GM12878 (cell line): Measurements from ENCODE around the gene NPW. TPM values are rescaled to one million over a fixed set of nuclear protein-coding genes. Genes with fewer than 3 reads are reported as not detected.

Source experiments
- ATAC-seq: fragments of 200-7000 bp; cut with Tn5 transposase; 3 replicates; pipeline ENCODE4 v1.9.1; 2020; ENCODE audit warnings: mild to moderate bottlenecking, moderate library complexity
- BruUV-seq: library from RNA; stranded (reverse); fragments of 400-500 nt; replicated peaks from 2 replicates; lab custom pipeline; 2021; lab: Mats Ljungman, UMichigan
- CTCF ChIA-PET: fragments of 300-600 bp; sonication (Branson Sonifier 250); formaldehyde crosslinking; extraction: SDS; loops from one replicate; lab custom pipeline; 2021; ENCODE audit warnings: inconsistent platforms; lab: Yijun Ruan, JAX
- POLR2A ChIA-PET: fragments of 350-600 bp; formaldehyde crosslinking; extraction: SDS; loops from one replicate; lab custom pipeline; 2021; ENCODE audit warnings: inconsistent platforms; lab: Charles Lee
- RAD21 ChIA-PET: fragments of 300-600 bp; sonication (Branson Sonifier 250); formaldehyde crosslinking; loops from one replicate; lab custom pipeline; 2023; ENCODE audit warnings: antibody characterized with exemption; ENCODE audit not compliant: unreplicated experiment; lab: Charles Lee
- SMC1A ChIA-PET: fragments of 300-600 bp; sonication (Branson Sonifier 250); formaldehyde crosslinking; loops from one replicate; lab custom pipeline; 2023; ENCODE audit not compliant: unreplicated experiment, uncharacterized antibody; lab: Charles Lee
- DNase-seq: peaks from one replicate; pipeline ENCODE4 v3.0.0-alpha.2; 2011; ENCODE audit warnings: low read depth, low spot score
- FAIRE-seq: peaks from 3 replicates; lab custom pipeline; 2011; peaks lifted over from hg19 to GRCh38; lab: Jason Lieb, UNC
- H2AFZ ChIP-seq: 2 replicates; pipeline ENCODE4 v1.6.0; 2011; ENCODE audit warnings: low read depth, low read length, control low read depth; ENCODE audit not compliant: control insufficient read depth
- H3K27ac ChIP-seq: 2 replicates; pipeline ENCODE4 v1.5.1; 2011; ENCODE audit warnings: control low read depth; ENCODE audit not compliant: control insufficient read depth, insufficient read depth
- H3K27me3 ChIP-seq, 2 experiments: replicated peaks in 1 of 2; 2 replicates each; pipeline versions ENCODE4 v1.6.0 to v1.6.1; 2011; ENCODE audit warnings: low read length in 1 of 2; ENCODE audit not compliant: control insufficient read depth in 2 of 2, insufficient read depth in 2 of 2
- H3K36me3 ChIP-seq, 2 experiments: 2 replicates each; pipeline ENCODE4 v1.5.1; 2011; ENCODE audit warnings: low read length in 1 of 2; ENCODE audit not compliant: control insufficient read depth in 2 of 2, insufficient read depth in 2 of 2
- H3K4me1 ChIP-seq: 2 replicates; pipeline ENCODE4 v1.6.1; 2011; ENCODE audit warnings: mild to moderate bottlenecking, low read length, moderate library complexity, mixed read lengths; ENCODE audit not compliant: control insufficient read depth, insufficient read depth
- H3K4me2 ChIP-seq: 2 replicates; pipeline ENCODE4 v1.6.0; 2011; ENCODE audit warnings: control low read depth; ENCODE audit not compliant: control insufficient read depth, insufficient read depth
- H3K4me3 ChIP-seq: fragments of 200-600 bp; sonication (generic); 2 replicates; pipeline ENCODE4 v1.5.1; 2016
- H3K79me2 ChIP-seq: 2 replicates; pipeline ENCODE4 v1.6.0; 2011; ENCODE audit warnings: low read length; ENCODE audit not compliant: control insufficient read depth, insufficient read depth
- H3K9ac ChIP-seq: 2 replicates; pipeline ENCODE4 v1.8.0; 2011; ENCODE audit warnings: low read length, control low read depth, mixed read lengths; ENCODE audit not compliant: control insufficient read depth, insufficient read depth
- H3K9me3 ChIP-seq: replicated peaks from 3 replicates; pipeline ENCODE4 v1.5.1; 2011; ENCODE audit warnings: mild to moderate bottlenecking, low read length; ENCODE audit not compliant: control insufficient read depth, insufficient read depth
- H4K20me1 ChIP-seq: 2 replicates; pipeline ENCODE4 v1.6.0; 2011; ENCODE audit not compliant: control insufficient read depth, insufficient read depth
- EGR1 ChIP-seq, 2 experiments: IDR thresholded peaks; 1 replicate in 1 of 2; 2 replicates in 1 of 2; pipeline ENCODE4 v1.6.1; 2011 to 2012; ENCODE audit warnings: low read depth in 2 of 2, low read length in 2 of 2, borderline replicate concordance in 1 of 2, mild to moderate bottlenecking in 1 of 2, moderate library complexity in 1 of 2
- IKZF2 ChIP-seq, 2 experiments: fragments of 450-650 bp; IDR thresholded peaks; 2 replicates each; pipeline ENCODE4 v1.6.1; 2017; ENCODE audit warnings: mild to moderate bottlenecking in 2 of 2, moderate library complexity in 2 of 2
- WGBS: methylation state at CpG from one replicate; pipeline ENCODE4 v1.1.6; 2016; ENCODE audit warnings: low lambda C conversion rate; ENCODE audit not compliant: insufficient replicate concordance, insufficient coverage; ENCODE audit errors: missing lambda C conversion rate; 5-methylcytosine and 5-hydroxymethylcytosine counted together
- in situ Hi-C: fragments of 300-500 bp; cut with MboI; formaldehyde crosslinking; loops from 9 replicates; pipeline ENCODE4 v1.14.3; 2018; ENCODE audit warnings: mixed read lengths
- intact Hi-C: fragments of 100-400 bp; cut with micrococcal nuclease; formaldehyde crosslinking; loops from one replicate; pipeline ENCODE4 v1.14.2; 2022; ENCODE audit not compliant: unreplicated experiment
- polyA plus RNA-seq, 11 experiments: library from polyadenylated mRNA; depleted of rRNA in 4 of 11; unstranded in 6 of 11; stranded (reverse) in 5 of 11; fragments of >200 nt; fragmentation: Nextera tagmentation in 4 of 11; fragmentation: Illumina TruSeq in 1 of 11; extraction: Ambion mirVana in 4 of 11; extraction: Trizol in 1 of 11; gene quantifications; 1 replicate in 1 of 11; 2 replicates in 10 of 11; pipeline versions ENCODE4 v1.2.1 to v1.2.3, GENCODE V29; 2011 to 2016; ENCODE audit warnings: inconsistent platforms in 2 of 11, missing spikeins in 2 of 11, low read depth in 1 of 11
- total RNA-seq, 4 experiments: library from RNA; depleted of rRNA in 3 of 4; stranded (reverse); fragments of >200 nt in 3 of 4; fragmentation: Illumina TruSeq in 1 of 4; extraction: Trizol in 1 of 4; gene quantifications; 2 replicates each; pipeline versions ENCODE4 v1.2.1 to v1.2.3, GENCODE V29; 2013 to 2021
- TF ChIP-seq, protein P1 (sequence below): IDR thresholded peaks from 2 replicates; pipeline ENCODE4 v1.6.1; 2012; ENCODE audit warnings: low read depth, low read length, improper control_type of control experiment
- TF ChIP-seq, protein P2 (sequence below): fragments of 450-650 bp; IDR thresholded peaks from 2 replicates; pipeline ENCODE4 v1.6.1; 2017; ENCODE audit warnings: mild to moderate bottlenecking, moderate library complexity

Gene NPW
- total and polyA plus RNA-seq, 10 of the 15 experiments (the other 5 are each of a cell fraction or from before 2014, with no cell fraction given) = 0.23 to 2.5 (median 0.98) TPM; not detected in 4

DNA sequence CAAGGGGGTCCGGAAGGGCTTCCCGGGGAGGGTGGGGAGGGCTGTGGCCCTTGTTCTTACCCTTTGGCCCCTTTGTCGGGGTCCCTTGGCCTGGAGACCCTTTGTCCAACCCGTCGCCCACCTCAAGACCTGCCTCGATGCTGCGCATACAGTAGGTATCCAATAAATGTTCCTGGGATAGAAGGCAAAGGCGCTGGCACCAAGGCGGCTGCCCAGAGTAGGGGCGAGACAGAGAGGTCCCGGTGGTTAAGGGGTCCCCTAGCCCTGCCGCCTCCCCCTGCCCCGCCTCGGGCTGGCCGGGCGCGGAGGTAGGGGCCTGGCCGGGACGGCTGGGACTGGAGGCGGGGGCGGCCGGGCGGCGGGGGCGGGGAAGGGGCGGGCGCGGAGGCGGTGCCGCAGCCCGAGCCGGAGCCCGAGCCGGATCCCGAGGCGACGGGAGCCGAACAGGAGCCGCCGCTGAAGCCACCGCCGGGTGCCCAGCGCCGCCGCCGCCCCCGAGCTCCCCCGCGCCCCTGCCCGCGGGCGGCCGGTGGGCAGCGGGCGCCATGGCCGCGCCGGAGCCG is 7.0 kb downstream of the NPW start, which contains the start of gene NHERF2:
Gene NHERF2, plus strand, starts transcription at position 442 of the 563 bp plus-strand sequence. Its CDS starts 104 bp downstream, at position 546.
- RAD21 ChIA-PET = no interaction called here
- H3K9me3 ChIP-seq = no peaks in the 10 kb centered on the region
- POLR2A ChIA-PET = no interaction called here
- no peak within 1 kb of the TSS for H3K9ac ChIP-seq
- H3K27ac ChIP-seq = no peak within 1 kb of the TSS
- no TSS peak for BruUV-seq
- FAIRE-seq = no peak
- H4K20me1 ChIP-seq = peaks cover 5% of the 10 kb centered on the region; the same call in 1 of the 2 replicates
- no peaks in the 10 kb centered on the region for H3K79me2 ChIP-seq
- H3K4me2 ChIP-seq = peak within 1 kb of the TSS; percentile 9; the same call in 1 of the 2 replicates
- no peak for DNase-seq
- no peak within 1 kb of the TSS; the same call in 1 of the 2 replicates for H3K4me3 ChIP-seq
- H3K36me3 ChIP-seq = no peaks in the 10 kb centered on the region
- SMC1A ChIA-PET = no interaction called here
- no peak for ATAC-seq
- H3K27me3 ChIP-seq = peaks cover 11 to 13% of the 10 kb centered on the region in 2 experiments
- H3K4me1 ChIP-seq = peaks cover 7% of the 10 kb centered on the region
- 26% methylated on average over 14 of the region's 59 CpGs for WGBS
- intact Hi-C loops (no loop called here), in situ Hi-C loops (no loop called here)
- no peak within 1 kb of the TSS for H2AFZ ChIP-seq
- 0 out of 3 replicates have a peak, but pooled peaks of 1 of the 2 experiments have one; percentile 34 for TF ChIP-seq EGR1 (IDR thresholded peaks at IDR 0.05; ENCODE audit: borderline replicate concordance in 1 of 2, low read depth in 2 of 2, low read length in 2 of 2)
- TF ChIP-seq, protein P1, sequence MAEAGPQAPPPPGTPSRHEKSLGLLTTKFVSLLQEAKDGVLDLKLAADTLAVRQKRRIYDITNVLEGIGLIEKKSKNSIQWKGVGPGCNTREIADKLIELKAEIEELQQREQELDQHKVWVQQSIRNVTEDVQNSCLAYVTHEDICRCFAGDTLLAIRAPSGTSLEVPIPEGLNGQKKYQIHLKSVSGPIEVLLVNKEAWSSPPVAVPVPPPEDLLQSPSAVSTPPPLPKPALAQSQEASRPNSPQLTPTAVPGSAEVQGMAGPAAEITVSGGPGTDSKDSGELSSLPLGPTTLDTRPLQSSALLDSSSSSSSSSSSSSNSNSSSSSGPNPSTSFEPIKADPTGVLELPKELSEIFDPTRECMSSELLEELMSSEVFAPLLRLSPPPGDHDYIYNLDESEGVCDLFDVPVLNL = no peak
- TF ChIP-seq, protein P2, sequence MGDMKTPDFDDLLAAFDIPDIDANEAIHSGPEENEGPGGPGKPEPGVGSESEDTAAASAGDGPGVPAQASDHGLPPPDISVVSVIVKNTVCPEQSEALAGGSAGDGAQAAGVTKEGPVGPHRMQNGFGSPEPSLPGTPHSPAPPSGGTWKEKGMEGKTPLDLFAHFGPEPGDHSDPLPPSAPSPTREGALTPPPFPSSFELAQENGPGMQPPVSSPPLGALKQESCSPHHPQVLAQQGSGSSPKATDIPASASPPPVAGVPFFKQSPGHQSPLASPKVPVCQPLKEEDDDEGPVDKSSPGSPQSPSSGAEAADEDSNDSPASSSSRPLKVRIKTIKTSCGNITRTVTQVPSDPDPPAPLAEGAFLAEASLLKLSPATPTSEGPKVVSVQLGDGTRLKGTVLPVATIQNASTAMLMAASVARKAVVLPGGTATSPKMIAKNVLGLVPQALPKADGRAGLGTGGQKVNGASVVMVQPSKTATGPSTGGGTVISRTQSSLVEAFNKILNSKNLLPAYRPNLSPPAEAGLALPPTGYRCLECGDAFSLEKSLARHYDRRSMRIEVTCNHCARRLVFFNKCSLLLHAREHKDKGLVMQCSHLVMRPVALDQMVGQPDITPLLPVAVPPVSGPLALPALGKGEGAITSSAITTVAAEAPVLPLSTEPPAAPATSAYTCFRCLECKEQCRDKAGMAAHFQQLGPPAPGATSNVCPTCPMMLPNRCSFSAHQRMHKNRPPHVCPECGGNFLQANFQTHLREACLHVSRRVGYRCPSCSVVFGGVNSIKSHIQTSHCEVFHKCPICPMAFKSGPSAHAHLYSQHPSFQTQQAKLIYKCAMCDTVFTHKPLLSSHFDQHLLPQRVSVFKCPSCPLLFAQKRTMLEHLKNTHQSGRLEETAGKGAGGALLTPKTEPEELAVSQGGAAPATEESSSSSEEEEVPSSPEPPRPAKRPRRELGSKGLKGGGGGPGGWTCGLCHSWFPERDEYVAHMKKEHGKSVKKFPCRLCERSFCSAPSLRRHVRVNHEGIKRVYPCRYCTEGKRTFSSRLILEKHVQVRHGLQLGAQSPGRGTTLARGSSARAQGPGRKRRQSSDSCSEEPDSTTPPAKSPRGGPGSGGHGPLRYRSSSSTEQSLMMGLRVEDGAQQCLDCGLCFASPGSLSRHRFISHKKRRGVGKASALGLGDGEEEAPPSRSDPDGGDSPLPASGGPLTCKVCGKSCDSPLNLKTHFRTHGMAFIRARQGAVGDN = no peak
- no peak for TF ChIP-seq IKZF2 (IDR thresholded peaks at IDR 0.05)
- CTCF ChIA-PET = no interaction called here
